ENCODE results near the gene C1QTNF9B. TPM values are rescaled to one million over a fixed set of nuclear protein-coding genes. Genes with fewer than 3 reads are reported as not detected.
"Not testable (repeated sequence)": the region's sequence is repeated elsewhere in the genome, so short reads cannot be mapped to it uniquely, and the experiment has no call there.

The C1QTNF9B gene
- total RNA-seq, 1 experiment from 2014 or later: not detected

DNA sequence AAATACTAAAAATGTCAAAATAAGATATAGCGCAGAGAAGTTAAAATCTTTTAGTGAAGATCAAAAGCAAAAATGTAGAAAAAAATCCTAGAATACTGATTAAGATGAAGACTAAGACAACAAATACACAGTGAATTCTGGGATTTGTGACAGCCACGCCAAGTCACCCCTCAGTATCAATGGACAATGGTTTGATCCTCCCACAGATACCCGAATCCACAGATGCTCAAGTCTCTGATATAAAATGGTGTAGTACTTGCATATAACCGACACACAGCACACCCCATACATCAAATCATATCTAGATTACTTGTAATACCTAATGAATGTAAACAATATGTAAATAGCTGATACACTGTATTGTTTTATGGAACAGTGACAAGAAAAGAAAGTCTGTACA is 14.0 kb downstream of the C1QTNF9B start:
- no peaks in the 10 kb centered on the region for H3K27me3 Mint-ChIP-seq (ENCODE audit: insufficient read depth, unreplicated experiment)

DNA sequence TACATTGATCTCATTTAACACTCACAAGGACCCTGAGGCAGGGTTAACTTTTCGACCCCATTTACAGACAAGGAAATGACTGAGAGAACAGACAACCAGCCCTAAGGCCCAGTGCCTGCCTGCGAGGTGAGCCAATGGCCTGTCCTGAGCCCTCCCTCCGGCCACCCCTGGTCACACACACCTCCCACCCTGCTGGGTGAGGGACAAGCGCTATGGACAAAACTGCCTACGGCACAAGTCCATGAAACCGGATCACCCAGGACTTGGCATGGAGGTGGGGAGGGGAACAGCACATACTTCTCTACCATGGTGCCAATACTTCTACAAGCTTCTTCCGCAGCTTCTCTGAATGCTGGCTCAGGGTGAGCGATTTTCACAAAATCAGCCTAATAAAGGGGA is 15.9 kb downstream of the C1QTNF9B start:
- H3K4me1 Mint-ChIP-seq (ENCODE audit: low read depth, unreplicated experiment); H3K27me3 ChIP-seq (replicated peaks; ENCODE audit: control insufficient read depth, insufficient read depth, low read length); DNase-seq; intact Hi-C loops (cut with micrococcal nuclease; ENCODE audit: unreplicated experiment); H3K9me3 ChIP-seq; H3K36me3 ChIP-seq (ENCODE audit: control insufficient read depth, insufficient read depth, low read length); H3K9me3 Mint-ChIP-seq (ENCODE audit: unreplicated experiment); H3K27me3 Mint-ChIP-seq (ENCODE audit: insufficient read depth, unreplicated experiment); CTCF ChIA-PET; H3K27ac Mint-ChIP-seq (ENCODE audit: unreplicated experiment); H3K4me1 ChIP-seq; H3K4me3 Mint-ChIP-seq (ENCODE audit: unreplicated experiment); POLR2A ChIA-PET; H3K4me3 ChIP-seq (ENCODE audit: low read depth, low read length); BruUV-seq (replicated peaks): not testable (repeated sequence)
- peaks cover 40% of the 10 kb centered on the region for H3K36me3 Mint-ChIP-seq (ENCODE audit: insufficient read depth, unreplicated experiment)

More for the DNA sequence above, 14.0 kb downstream of the C1QTNF9B start:
- no peaks in the 10 kb centered on the region for H3K27me3 ChIP-seq (replicated peaks; ENCODE audit: control insufficient read depth, insufficient read depth, low read length)
- H3K36me3 ChIP-seq (ENCODE audit: control insufficient read depth, insufficient read depth, low read length): no peaks in the 10 kb centered on the region; the same call in 1 of the 2 replicates
- intact Hi-C loops (cut with micrococcal nuclease; ENCODE audit: unreplicated experiment): no loop called here
- ChIA-PET CTCF (no interaction called here), POLR2A (no interaction called here)
- DNase-seq: no peak
- Mint-ChIP-seq H3K36me3 (ENCODE audit: insufficient read depth, unreplicated experiment) (peaks cover 40% of the 10 kb centered on the region), H3K4me3 (ENCODE audit: unreplicated experiment) (no peak overlapping the region), H3K4me1 (ENCODE audit: low read depth, unreplicated experiment) (no peaks in the 10 kb centered on the region), H3K9me3 (ENCODE audit: unreplicated experiment) (no peaks in the 10 kb centered on the region), H3K27ac (ENCODE audit: unreplicated experiment) (no peak overlapping the region)
- H3K4me1 ChIP-seq: 0 out of 2 replicates have a peak, but pooled peaks cover 4% of the 10 kb centered on the region
- H3K4me3 ChIP-seq (ENCODE audit: low read depth, low read length): no peak overlapping the region
- BruUV-seq (replicated peaks): no TSS peak
- TF ChIP-seq, protein P1, sequence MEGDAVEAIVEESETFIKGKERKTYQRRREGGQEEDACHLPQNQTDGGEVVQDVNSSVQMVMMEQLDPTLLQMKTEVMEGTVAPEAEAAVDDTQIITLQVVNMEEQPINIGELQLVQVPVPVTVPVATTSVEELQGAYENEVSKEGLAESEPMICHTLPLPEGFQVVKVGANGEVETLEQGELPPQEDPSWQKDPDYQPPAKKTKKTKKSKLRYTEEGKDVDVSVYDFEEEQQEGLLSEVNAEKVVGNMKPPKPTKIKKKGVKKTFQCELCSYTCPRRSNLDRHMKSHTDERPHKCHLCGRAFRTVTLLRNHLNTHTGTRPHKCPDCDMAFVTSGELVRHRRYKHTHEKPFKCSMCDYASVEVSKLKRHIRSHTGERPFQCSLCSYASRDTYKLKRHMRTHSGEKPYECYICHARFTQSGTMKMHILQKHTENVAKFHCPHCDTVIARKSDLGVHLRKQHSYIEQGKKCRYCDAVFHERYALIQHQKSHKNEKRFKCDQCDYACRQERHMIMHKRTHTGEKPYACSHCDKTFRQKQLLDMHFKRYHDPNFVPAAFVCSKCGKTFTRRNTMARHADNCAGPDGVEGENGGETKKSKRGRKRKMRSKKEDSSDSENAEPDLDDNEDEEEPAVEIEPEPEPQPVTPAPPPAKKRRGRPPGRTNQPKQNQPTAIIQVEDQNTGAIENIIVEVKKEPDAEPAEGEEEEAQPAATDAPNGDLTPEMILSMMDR (IDR thresholded peaks at IDR 0.05; ENCODE audit: insufficient read depth in 1 of 2, low read depth in 1 of 2, low read length in 1 of 2, severe bottlenecking in 1 of 2, unreplicated experiment in 1 of 2): no peak
- no peaks in the 10 kb centered on the region for H3K9me3 ChIP-seq

DNA sequence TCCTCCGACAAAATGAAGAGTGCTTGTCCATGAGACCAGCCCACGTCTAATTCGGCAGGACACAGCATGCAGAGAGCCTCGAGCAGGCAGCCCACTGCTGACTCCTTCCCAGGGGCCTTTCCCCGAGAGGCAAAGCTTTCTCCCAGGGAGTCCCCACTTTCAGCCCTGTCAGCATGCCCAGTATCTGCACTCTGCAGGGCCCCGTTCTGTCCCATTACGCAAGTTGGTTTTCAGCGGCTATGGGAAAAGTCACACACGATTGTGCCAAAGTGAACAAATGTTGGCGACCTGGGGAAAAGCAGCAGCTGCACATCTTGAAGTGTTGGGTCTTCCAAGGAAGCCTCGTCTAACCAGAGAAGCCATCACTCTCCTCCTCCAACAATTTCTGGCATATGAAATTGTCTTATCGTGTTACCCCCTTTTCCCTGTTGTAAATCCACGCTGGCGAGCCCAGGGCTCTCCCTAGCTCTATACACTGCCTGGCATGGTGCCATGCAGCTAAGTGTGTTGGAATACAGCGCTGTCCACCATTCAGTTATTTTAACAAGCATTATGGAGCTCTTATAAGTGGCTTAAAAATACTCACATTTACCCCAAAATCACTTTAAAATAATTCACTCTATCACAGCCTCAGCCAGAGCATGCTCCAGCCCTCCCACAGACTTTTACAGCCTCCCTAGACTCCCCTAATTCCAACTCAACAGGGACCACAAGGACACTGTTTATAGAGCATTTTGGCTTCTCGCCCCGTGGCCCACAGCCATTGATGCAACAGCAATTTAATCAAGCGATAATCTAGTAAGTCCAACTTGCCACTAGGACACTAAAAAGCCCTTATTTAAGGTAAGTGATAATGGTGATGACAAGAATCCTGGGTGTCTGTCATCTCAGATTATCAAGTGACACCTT is 16.6 kb downstream of the C1QTNF9B start:
- H3K4me3 ChIP-seq (ENCODE audit: low read depth, low read length); POLR2A ChIA-PET; H3K27ac Mint-ChIP-seq (ENCODE audit: unreplicated experiment); intact Hi-C loops (cut with micrococcal nuclease; ENCODE audit: unreplicated experiment); CTCF ChIA-PET; H3K4me1 ChIP-seq; H3K27me3 ChIP-seq (replicated peaks; ENCODE audit: control insufficient read depth, insufficient read depth, low read length); H3K36me3 ChIP-seq (ENCODE audit: control insufficient read depth, insufficient read depth, low read length); BruUV-seq (replicated peaks); H3K27me3 Mint-ChIP-seq (ENCODE audit: insufficient read depth, unreplicated experiment); DNase-seq; H3K9me3 Mint-ChIP-seq (ENCODE audit: unreplicated experiment); H3K4me3 Mint-ChIP-seq (ENCODE audit: unreplicated experiment); H3K4me1 Mint-ChIP-seq (ENCODE audit: low read depth, unreplicated experiment); H3K9me3 ChIP-seq: not testable (repeated sequence)
- H3K36me3 Mint-ChIP-seq (ENCODE audit: insufficient read depth, unreplicated experiment): peaks cover 47% of the 10 kb centered on the region

DNA sequence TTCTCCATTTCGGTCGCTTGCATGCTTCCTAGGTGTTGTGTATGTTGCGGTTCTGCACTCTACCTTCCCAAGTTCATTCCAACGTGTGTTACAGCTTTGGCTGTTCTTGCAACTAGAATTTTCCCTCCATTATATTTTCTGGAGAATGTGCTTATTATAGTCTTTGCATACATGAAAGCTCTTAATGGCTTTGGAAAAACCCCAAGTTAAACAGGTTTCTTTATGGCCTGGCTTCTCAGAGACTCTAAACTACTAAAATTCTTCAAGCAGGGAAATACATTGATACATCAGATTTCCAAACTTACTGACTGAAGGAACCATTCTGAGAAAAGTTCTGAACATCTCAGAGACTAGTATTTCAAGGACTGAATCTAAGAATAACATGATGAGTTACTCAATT is 20.0 kb downstream of the C1QTNF9B start:
- no peak for DNase-seq
- Mint-ChIP-seq H3K27me3 (ENCODE audit: insufficient read depth, unreplicated experiment) (no peaks in the 10 kb centered on the region), H3K4me1 (ENCODE audit: low read depth, unreplicated experiment) (no peaks in the 10 kb centered on the region), H3K9me3 (ENCODE audit: unreplicated experiment) (no peaks in the 10 kb centered on the region), H3K36me3 (ENCODE audit: insufficient read depth, unreplicated experiment) (peaks cover 25% of the 10 kb centered on the region), H3K27ac (ENCODE audit: unreplicated experiment) (no peak overlapping the region), H3K4me3 (ENCODE audit: unreplicated experiment) (no peak overlapping the region)
- ChIA-PET POLR2A (no interaction called here), CTCF (no interaction called here)
- no peaks in the 10 kb centered on the region for H3K36me3 ChIP-seq (ENCODE audit: control insufficient read depth, insufficient read depth, low read length)
- BruUV-seq (replicated peaks): no TSS peak
- H3K4me1 ChIP-seq: no peaks in the 10 kb centered on the region
- TF ChIP-seq, protein P1 (IDR thresholded peaks at IDR 0.05; ENCODE audit: insufficient read depth in 1 of 2, low read depth in 1 of 2, low read length in 1 of 2, severe bottlenecking in 1 of 2, unreplicated experiment in 1 of 2): no peak
- H3K9me3 ChIP-seq: no peaks in the 10 kb centered on the region
- intact Hi-C loops (cut with micrococcal nuclease; ENCODE audit: unreplicated experiment): no loop called here
- H3K4me3 ChIP-seq (ENCODE audit: low read depth, low read length): no peak overlapping the region
- H3K27me3 ChIP-seq (replicated peaks; ENCODE audit: control insufficient read depth, insufficient read depth, low read length): no peaks in the 10 kb centered on the region

Data from Caco-2 (cell line).